ENCODE data around the gene KRT83. TPM values are rescaled to one million over a fixed set of nuclear protein-coding genes. Genes with fewer than 3 reads are reported as not detected.

Gene KRT83
- total RNA-seq, 1 experiment from 2014 or later, result not detected

- Histone ChIP-seq H3K79me2 (ENCODE audit: insufficient read depth, low read length) (no peaks in the 10 kb centered on the region), H3T11ph (ENCODE audit: low read length) (no peak overlapping the region), H2BK20ac (ENCODE audit: low read depth, low read length, poor library complexity, severe bottlenecking) (no peak overlapping the region), H3K23ac (ENCODE audit: insufficient read length, low read depth, low read length) (no peak overlapping the region), H3K23me2 (ENCODE audit: insufficient read length, low read depth, low read length, poor library complexity, severe bottlenecking) (no peaks in the 10 kb centered on the region), H4K5ac (ENCODE audit: insufficient read length, low read depth, low read length) (no peak overlapping the region), H3K27me3 (ENCODE audit: insufficient read depth, low read length) (no peaks in the 10 kb centered on the region), H3K27ac (ENCODE audit: insufficient read length, low read depth, low read length) (no peak overlapping the region), H4K20me1 (ENCODE audit: control insufficient read depth, insufficient read depth, insufficient read length) (no peaks in the 10 kb centered on the region), H2BK5ac (ENCODE audit: insufficient read length, low read length) (no peak overlapping the region), H3K4me1 (ENCODE audit: insufficient read depth, low read length) (no peaks in the 10 kb centered on the region), H2BK15ac (ENCODE audit: low read depth, low read length) (no peak overlapping the region), H2AFZ (ENCODE audit: low read length) (no peak overlapping the region), H3K14ac (ENCODE audit: insufficient read depth, low read length) (no peak overlapping the region), H2BK120ac (ENCODE audit: low read depth, low read length, poor library complexity, severe bottlenecking) (no peak overlapping the region), H3K9ac (ENCODE audit: extremely low read depth, insufficient read length, low read length) (no peak overlapping the region), H3K4ac (ENCODE audit: low read depth, low read length) (no peak overlapping the region), H3K4me2 (ENCODE audit: insufficient read depth, insufficient read length, low read length) (no peak overlapping the region), H3K9me3 (ENCODE audit: control insufficient read depth, low read depth, low read length) (no peaks in the 10 kb centered on the region), H4K8ac (replicated peaks; ENCODE audit: insufficient read length, low read depth, low read length) (no peak overlapping the region), H3K79me1 (ENCODE audit: insufficient read depth, low read depth, low read length, poor library complexity, severe bottlenecking) (no peaks in the 10 kb centered on the region), H2AK5ac (ENCODE audit: insufficient read length, low read length) (no peak overlapping the region), H2BK12ac (ENCODE audit: insufficient read length, low read depth, low read length) (no peak overlapping the region), H4K91ac (ENCODE audit: insufficient read length, low read depth, low read length) (no peak overlapping the region), H3K56ac (ENCODE audit: insufficient read length, low read depth, low read length) (no peak overlapping the region), H3K18ac (ENCODE audit: insufficient read length, low read depth, low read length) (no peak overlapping the region)
- Mint-ChIP-seq H3K4me3 (no peak overlapping the region), H3K36me3 (ENCODE audit: insufficient read depth in 1 of 3, low read depth in 3 of 3) (no peaks in the 10 kb centered on the region), H3K9me3 (no peaks in the 10 kb centered on the region), H3K4me1 (no peaks in the 10 kb centered on the region), H3K27me3 (ENCODE audit: low read depth) (peaks cover 18% of the 10 kb centered on the region), H3K27ac (no peak overlapping the region)
- WGBS (ENCODE audit: extremely low coverage, insufficient read length, low lambda C conversion rate), result no CpG with 5 or more reads among the region's 14 CpGs
- DNase-seq, result no peak
- TF ChIP-seq CTCF (conservative IDR thresholded peaks at IDR 0.05), result no peak
Observed at GRCh38 chr12:52364901-52365489, 43.8 kb upstream of the KRT83 start.
